Body of pancreas (tissue), 4 donors: ENCODE data around the gene PHF5A. TPM values are rescaled to one million over a fixed set of nuclear protein-coding genes. Genes with fewer than 3 reads are reported as not detected.
A peak's percentile ranks its signal among the peaks of the same experiment; 100 is the strongest.

Source experiments
- ATAC-seq: fragments of 150-250 bp; one replicate; pipeline ENCODE4 v1.9.1; 2016
- DNase-seq, 4 donors: peaks; one replicate each; pipeline ENCODE4 v3.0.0-alpha.2; 2019
- H3K27ac ChIP-seq, 4 donors: fragments of 200-600 bp; sonication (generic); 1 replicate in 3 of 4; 2 replicates in 1 of 4; pipeline versions ENCODE4 v1.5.1 to v1.6.1; 2016 to 2019; ENCODE audit warnings: mild to moderate bottlenecking in 1 of 4, mixed read lengths in 1 of 4, moderate library complexity in 1 of 4
- H3K27me3 ChIP-seq, 2 donors: fragments of 200-600 bp; sonication (generic); one replicate each; pipeline ENCODE4 v1.6.0; 2016; ENCODE audit warnings: mild to moderate bottlenecking in 1 of 2
- H3K36me3 ChIP-seq, 2 donors: fragments of 200-600 bp; sonication (generic); replicated peaks in 1 of 2; 2 replicates each; pipeline ENCODE4 v1.5.1; 2016; ENCODE audit warnings: low read depth in 2 of 2; ENCODE audit not compliant: insufficient read depth in 1 of 2
- H3K4me1 ChIP-seq: fragments of 200-600 bp; sonication (generic); one replicate; pipeline ENCODE4 v1.6.0; 2016
- H3K4me3 ChIP-seq, 2 donors: fragments of 200-600 bp; sonication (generic); 1 replicate in 1 of 2; 2 replicates in 1 of 2; pipeline ENCODE4 v1.5.1; 2016 to 2019
- H3K9me3 ChIP-seq, 3 donors: fragments of 200-600 bp; sonication (generic); 1 replicate in 2 of 3; 2 replicates in 1 of 3; pipeline ENCODE4 v1.5.1; 2016
- POLR2A ChIP-seq, 3 donors: fragments of 450-650 bp; IDR thresholded peaks; one replicate each; pipeline ENCODE4 v1.6.1; 2016; ENCODE audit warnings: antibody characterized with exemption in 3 of 3, mild to moderate bottlenecking in 2 of 3
- WGBS, 2 donors: methylation state at CpG; one replicate each; pipeline ENCODE4 v1.1.5; 2017; 5-methylcytosine and 5-hydroxymethylcytosine counted together
- intact Hi-C: fragments of 100-400 bp; cut with DNase I; formaldehyde crosslinking; loops from one replicate; pipeline ENCODE4 v1.15.1; 2023
- total RNA-seq, 2 donors: library from RNA; depleted of rRNA; stranded (reverse); fragments of >200 nt; gene quantifications; one replicate each; pipeline ENCODE4 v1.1.0, GENCODE V29; 2016
- TF ChIP-seq, protein P1 (sequence below), 7 experiments: fragments of 450-650 bp in 4 of 7; fragments of 200-600 bp in 3 of 7; sonication (generic) in 3 of 7; IDR thresholded peaks; one replicate each; pipeline ENCODE4 v1.5.1; 2016 to 2019; ENCODE audit warnings: antibody characterized with exemption in 7 of 7

Gene PHF5A
- total RNA-seq, 2 donors from 2014 or later, result 15.5 to 19.2 TPM

DNA sequence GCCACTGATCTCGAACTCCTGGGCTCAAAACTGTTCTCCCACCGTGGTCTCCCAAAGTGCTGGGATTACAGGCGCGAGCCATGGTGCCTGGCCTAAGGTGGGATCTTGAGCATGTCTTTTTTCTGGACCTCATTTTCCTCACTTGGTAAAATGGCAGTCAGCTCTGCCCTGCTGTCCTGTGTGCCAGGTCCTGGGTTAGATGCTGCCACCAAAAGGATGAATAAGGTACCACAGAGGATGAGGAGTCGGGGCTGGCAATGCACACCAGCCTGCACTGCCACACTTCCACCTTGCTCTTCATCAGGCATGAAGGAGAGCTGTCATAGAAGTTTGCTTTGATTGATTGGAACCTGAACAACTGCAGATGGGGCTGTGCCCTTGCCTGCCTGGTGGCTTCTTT, 32.7 kb upstream of the PHF5A start:
- ATAC-seq (no peak), DNase-seq (no peak)
- H3K27me3 ChIP-seq, result no peaks in the 10 kb centered on the region
- H3K4me1 ChIP-seq, result no peaks in the 10 kb centered on the region
- TF ChIP-seq, protein P1, sequence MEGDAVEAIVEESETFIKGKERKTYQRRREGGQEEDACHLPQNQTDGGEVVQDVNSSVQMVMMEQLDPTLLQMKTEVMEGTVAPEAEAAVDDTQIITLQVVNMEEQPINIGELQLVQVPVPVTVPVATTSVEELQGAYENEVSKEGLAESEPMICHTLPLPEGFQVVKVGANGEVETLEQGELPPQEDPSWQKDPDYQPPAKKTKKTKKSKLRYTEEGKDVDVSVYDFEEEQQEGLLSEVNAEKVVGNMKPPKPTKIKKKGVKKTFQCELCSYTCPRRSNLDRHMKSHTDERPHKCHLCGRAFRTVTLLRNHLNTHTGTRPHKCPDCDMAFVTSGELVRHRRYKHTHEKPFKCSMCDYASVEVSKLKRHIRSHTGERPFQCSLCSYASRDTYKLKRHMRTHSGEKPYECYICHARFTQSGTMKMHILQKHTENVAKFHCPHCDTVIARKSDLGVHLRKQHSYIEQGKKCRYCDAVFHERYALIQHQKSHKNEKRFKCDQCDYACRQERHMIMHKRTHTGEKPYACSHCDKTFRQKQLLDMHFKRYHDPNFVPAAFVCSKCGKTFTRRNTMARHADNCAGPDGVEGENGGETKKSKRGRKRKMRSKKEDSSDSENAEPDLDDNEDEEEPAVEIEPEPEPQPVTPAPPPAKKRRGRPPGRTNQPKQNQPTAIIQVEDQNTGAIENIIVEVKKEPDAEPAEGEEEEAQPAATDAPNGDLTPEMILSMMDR (IDR thresholded peaks at IDR 0.05), result peak in 5 of 7 experiments; percentile 10 to 33 (median 27)
- no peak for TF ChIP-seq POLR2A (IDR thresholded peaks at IDR 0.05)
- intact Hi-C loops, result no loop called here
- WGBS, 2 donors, result 76 to 88% methylated on average over 5 of the region's 5 CpGs
- no peak overlapping the region for H3K4me3 ChIP-seq
- H3K36me3 ChIP-seq, result peaks cover 0 to 3% of the 10 kb centered on the region in 2 donors
- H3K9me3 ChIP-seq, result no peaks in the 10 kb centered on the region
- no peak overlapping the region for H3K27ac ChIP-seq

DNA sequence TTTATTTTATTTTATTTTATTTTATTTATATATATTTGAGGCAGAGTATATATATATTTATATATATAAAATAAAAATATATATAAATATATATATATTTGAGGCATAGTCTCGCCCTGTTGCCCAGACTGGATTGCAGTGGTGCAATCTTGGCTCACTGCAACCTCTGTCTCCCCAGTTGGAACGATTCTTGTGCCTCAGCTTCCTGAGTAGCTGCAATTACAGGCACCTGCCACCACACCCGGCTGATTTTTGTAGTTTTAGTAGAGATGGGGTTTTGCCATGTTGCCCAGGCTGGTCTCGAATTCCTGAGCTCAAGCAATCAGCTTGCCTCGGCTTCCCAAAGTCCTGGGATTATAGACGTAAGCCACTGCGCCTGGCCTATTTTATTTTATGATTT, 31.8 kb upstream of the PHF5A start:
- ATAC-seq (no peak), DNase-seq (no peak)
- 78 to 84% methylated on average over 7 of the region's 7 CpGs for WGBS, 2 donors
- Histone ChIP-seq H3K4me3 (no peak overlapping the region), H3K27me3 (no peaks in the 10 kb centered on the region), H3K4me1 (no peaks in the 10 kb centered on the region), H3K36me3 (peaks cover 0 to 3% of the 10 kb centered on the region in 2 donors), H3K9me3 (no peaks in the 10 kb centered on the region), H3K27ac (no peak overlapping the region)
- intact Hi-C loops, result no loop called here
- no peak for TF ChIP-seq POLR2A (IDR thresholded peaks at IDR 0.05)
- TF ChIP-seq, protein P1 (IDR thresholded peaks at IDR 0.05), result no peak

DNA sequence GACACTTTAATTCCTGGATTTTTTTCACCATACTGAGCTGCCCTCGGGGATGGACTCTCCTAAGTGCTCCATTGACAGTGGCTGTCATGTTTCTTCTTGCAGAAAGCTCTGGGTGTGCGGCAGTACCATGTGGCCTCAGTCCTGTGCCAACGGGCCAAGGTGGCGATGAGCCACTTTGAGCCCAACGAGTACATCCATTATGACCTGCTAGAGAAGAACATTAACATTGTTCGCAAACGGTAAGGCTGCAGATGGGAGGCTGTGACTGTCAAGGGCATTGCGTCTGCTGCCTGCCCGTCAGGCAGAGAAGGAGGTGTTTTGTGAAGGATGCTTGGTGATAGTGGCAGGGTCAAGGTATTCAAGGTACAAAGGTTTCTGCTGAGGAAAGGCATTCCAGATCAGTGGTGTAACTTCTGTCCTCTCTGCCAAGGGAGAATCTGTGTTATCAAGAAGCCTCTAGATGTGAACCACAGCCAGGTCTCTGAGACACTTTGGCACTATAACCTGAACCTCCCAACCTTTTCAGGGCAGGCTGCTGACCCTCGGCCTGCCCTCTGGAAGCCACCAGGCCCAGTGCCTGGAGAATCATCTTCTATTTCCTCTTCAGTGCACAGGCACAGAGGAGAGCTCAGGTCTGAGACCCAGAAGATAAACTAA, 31.3 kb upstream of the PHF5A start:
- Histone ChIP-seq H3K27me3 (no peaks in the 10 kb centered on the region), H3K36me3 (peaks cover 0 to 3% of the 10 kb centered on the region in 2 donors), H3K4me3 (no peak overlapping the region), H3K27ac (no peak overlapping the region), H3K9me3 (no peaks in the 10 kb centered on the region), H3K4me1 (no peaks in the 10 kb centered on the region)
- 68 to 76% methylated on average over 5 to 10 of the region's 10 CpGs for WGBS, 2 donors
- no peak for ATAC-seq
- intact Hi-C loops, result no loop called here
- no peak for TF ChIP-seq POLR2A (IDR thresholded peaks at IDR 0.05)
- TF ChIP-seq, protein P1 (IDR thresholded peaks at IDR 0.05), result no peak
- DNase-seq, result no peak

DNA sequence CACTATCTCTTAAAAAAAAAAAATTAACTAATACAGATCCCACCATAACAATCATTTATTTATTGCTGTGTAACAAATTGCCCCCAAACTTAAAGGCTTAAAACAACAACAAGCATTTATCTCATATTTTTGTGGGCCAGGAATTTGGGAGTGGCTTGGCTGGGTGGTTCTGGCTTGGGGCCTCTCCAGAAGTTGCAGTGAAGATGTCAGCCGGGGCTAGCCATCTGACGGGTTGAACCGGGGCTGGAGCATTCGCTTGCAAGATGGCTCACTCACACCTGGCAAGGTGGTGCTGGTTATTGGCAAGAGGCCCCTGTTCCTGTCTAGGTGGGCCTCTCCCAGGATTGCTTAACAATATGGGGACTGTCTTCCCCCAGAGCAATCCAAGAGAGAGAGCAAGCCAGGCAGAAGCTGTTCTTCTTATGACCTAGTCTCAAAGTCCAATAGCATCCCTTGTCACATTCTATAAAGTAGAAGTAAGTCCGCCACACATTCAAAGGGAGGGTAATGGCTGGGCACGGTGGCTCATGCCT, 29.9 kb upstream of the PHF5A start:
- H3K27me3 ChIP-seq, result no peaks in the 10 kb centered on the region
- intact Hi-C loops, result no loop called here
- 61 to 70% methylated on average over 4 to 6 of the region's 6 CpGs for WGBS, 2 donors
- no peaks in the 10 kb centered on the region for H3K9me3 ChIP-seq
- H3K4me1 ChIP-seq, result no peaks in the 10 kb centered on the region
- no peak for DNase-seq
- no peak for ATAC-seq
- H3K27ac ChIP-seq, result no peak overlapping the region
- no peak overlapping the region for H3K4me3 ChIP-seq
- no peak for TF ChIP-seq POLR2A (IDR thresholded peaks at IDR 0.05)
- TF ChIP-seq, protein P1 (IDR thresholded peaks at IDR 0.05), result no peak
- peaks cover 0 to 3% of the 10 kb centered on the region in 2 donors for H3K36me3 ChIP-seq
